ENCODE data around the gene KIF3B. TPM values are rescaled to one million over a fixed set of nuclear protein-coding genes. Genes with fewer than 3 reads are reported as not detected.
A peak's percentile ranks its signal among the peaks of the same experiment; 100 is the strongest.

KIF3B gene
- total and polyA plus RNA-seq, 10 of the 15 experiments (the other 5 are each of a cell fraction or from before 2014, with no cell fraction given) = 7.4 to 37.3 (median 25.9) TPM

DNA sequence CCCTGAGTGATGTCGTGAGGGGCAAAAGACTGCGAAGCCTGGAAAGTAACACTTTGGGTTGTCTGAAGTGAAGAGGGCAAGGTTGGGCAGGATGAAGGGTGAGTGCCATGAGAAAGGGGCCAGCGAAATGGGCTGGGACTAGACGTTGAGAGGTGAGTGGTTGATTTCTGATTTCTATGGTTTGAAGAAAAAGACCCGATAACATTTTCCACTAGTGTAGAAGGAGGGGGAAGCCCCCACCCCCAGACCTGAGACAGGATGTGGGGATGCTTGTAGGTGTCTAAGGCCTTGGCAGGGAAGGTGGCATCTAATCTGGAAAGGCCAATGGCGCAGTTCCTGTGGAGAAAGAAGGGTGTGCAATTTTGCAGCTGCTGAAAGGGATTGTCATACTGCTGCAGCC, 25.3 kb upstream of the KIF3B start (continued):
- TF ChIP-seq ZNF384 (IDR thresholded peaks at IDR 0.05; ENCODE audit: borderline replicate concordance, low read depth, low read length) (no peak), POU2F2 (IDR thresholded peaks at IDR 0.05; ENCODE audit: borderline replicate concordance, low read depth, low read length) (no peak), TCF12 (IDR thresholded peaks at IDR 0.05; ENCODE audit: low read depth, low read length) (no peak), CREM (IDR thresholded peaks at IDR 0.05; ENCODE audit: low read depth) (peak; percentile 36; the same call in 1 of the 2 replicates), SMAD1 (IDR thresholded peaks at IDR 0.05; ENCODE audit: low read depth, partially characterized antibody) (no peak), ASH2L (IDR thresholded peaks at IDR 0.05; ENCODE audit: borderline replicate concordance, low read depth) (no peak), SUZ12 (IDR thresholded peaks at IDR 0.05; ENCODE audit: unreplicated experiment) (no peak), FOS (IDR thresholded peaks at IDR 0.05; ENCODE audit: borderline replicate concordance, extremely low read depth, insufficient read length) (no peak), POLR2AphosphoS5 (IDR thresholded peaks at IDR 0.05; ENCODE audit: low read length) (no peak), BCLAF1 (IDR thresholded peaks at IDR 0.05) (no peak), EED (IDR thresholded peaks at IDR 0.05; ENCODE audit: low read depth) (0 out of 2 replicates have a peak, but pooled peaks have one; percentile 39), DPF2 (IDR thresholded peaks at IDR 0.05) (0 out of 2 replicates have a peak, but pooled peaks have one; percentile 26), ZBTB11 (CRISPR knock-in tag; IDR thresholded peaks at IDR 0.05) (no peak), IKZF1 (conservative IDR thresholded peaks at IDR 0.05) (peak; percentile 51; the same call in 1 of the 2 replicates), TARDBP (IDR thresholded peaks at IDR 0.05; ENCODE audit: borderline replicate concordance) (no peak), CBX5 (IDR thresholded peaks at IDR 0.05; ENCODE audit: low read depth) (no peak), CBFB (IDR thresholded peaks at IDR 0.05; ENCODE audit: low read depth) (no peak)
- TF ChIP-seq, protein P1, sequence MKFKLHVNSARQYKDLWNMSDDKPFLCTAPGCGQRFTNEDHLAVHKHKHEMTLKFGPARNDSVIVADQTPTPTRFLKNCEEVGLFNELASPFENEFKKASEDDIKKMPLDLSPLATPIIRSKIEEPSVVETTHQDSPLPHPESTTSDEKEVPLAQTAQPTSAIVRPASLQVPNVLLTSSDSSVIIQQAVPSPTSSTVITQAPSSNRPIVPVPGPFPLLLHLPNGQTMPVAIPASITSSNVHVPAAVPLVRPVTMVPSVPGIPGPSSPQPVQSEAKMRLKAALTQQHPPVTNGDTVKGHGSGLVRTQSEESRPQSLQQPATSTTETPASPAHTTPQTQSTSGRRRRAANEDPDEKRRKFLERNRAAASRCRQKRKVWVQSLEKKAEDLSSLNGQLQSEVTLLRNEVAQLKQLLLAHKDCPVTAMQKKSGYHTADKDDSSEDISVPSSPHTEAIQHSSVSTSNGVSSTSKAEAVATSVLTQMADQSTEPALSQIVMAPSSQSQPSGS (IDR thresholded peaks at IDR 0.05; ENCODE audit: low read length) = no peak
- TF ChIP-seq, protein P2, sequence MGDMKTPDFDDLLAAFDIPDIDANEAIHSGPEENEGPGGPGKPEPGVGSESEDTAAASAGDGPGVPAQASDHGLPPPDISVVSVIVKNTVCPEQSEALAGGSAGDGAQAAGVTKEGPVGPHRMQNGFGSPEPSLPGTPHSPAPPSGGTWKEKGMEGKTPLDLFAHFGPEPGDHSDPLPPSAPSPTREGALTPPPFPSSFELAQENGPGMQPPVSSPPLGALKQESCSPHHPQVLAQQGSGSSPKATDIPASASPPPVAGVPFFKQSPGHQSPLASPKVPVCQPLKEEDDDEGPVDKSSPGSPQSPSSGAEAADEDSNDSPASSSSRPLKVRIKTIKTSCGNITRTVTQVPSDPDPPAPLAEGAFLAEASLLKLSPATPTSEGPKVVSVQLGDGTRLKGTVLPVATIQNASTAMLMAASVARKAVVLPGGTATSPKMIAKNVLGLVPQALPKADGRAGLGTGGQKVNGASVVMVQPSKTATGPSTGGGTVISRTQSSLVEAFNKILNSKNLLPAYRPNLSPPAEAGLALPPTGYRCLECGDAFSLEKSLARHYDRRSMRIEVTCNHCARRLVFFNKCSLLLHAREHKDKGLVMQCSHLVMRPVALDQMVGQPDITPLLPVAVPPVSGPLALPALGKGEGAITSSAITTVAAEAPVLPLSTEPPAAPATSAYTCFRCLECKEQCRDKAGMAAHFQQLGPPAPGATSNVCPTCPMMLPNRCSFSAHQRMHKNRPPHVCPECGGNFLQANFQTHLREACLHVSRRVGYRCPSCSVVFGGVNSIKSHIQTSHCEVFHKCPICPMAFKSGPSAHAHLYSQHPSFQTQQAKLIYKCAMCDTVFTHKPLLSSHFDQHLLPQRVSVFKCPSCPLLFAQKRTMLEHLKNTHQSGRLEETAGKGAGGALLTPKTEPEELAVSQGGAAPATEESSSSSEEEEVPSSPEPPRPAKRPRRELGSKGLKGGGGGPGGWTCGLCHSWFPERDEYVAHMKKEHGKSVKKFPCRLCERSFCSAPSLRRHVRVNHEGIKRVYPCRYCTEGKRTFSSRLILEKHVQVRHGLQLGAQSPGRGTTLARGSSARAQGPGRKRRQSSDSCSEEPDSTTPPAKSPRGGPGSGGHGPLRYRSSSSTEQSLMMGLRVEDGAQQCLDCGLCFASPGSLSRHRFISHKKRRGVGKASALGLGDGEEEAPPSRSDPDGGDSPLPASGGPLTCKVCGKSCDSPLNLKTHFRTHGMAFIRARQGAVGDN (IDR thresholded peaks at IDR 0.05) = no peak
